H1 (cell line): ENCODE results near the gene TBC1D2B. TPM values are rescaled to one million over a fixed set of nuclear protein-coding genes. Genes with fewer than 3 reads are reported as not detected.

Experiments used
- HDAC2 ChIP-seq, 2 experiments: fragments of 300-600 bp in 1 of 2; sonication (generic) in 1 of 2; IDR thresholded peaks; 2 replicates each; pipeline ENCODE4 v1.6.1; 2011 to 2012; ENCODE audit warnings: low read depth in 2 of 2, low read length in 2 of 2, mild to moderate bottlenecking in 2 of 2, moderate library complexity in 2 of 2, borderline replicate concordance in 1 of 2, inconsistent platforms in 1 of 2
- PHF8 ChIP-seq: fragments of 200-600 bp; sonication (generic); conservative IDR thresholded peaks from 2 replicates; pipeline ENCODE4 v1.7.1; 2012; ENCODE audit warnings: low read depth, mild to moderate bottlenecking, inconsistent platforms, low read length, moderate library complexity
- POLR2A ChIP-seq, 2 experiments: IDR thresholded peaks; 1 replicate in 1 of 2; 2 replicates in 1 of 2; pipeline ENCODE4 v1.6.1; 2011; ENCODE audit warnings: low read depth in 2 of 2, low read length in 2 of 2, mild to moderate bottlenecking in 2 of 2; ENCODE audit errors: control extremely low read depth in 1 of 2
- POU5F1 ChIP-seq: IDR thresholded peaks from 2 replicates; pipeline ENCODE4 v1.6.1; 2011; ENCODE audit warnings: low read depth, mild to moderate bottlenecking, low read length, moderate library complexity
- RXRA ChIP-seq: IDR thresholded peaks from 2 replicates; pipeline ENCODE4 v1.6.1; 2011; ENCODE audit warnings: low read depth, mild to moderate bottlenecking, low read length, moderate library complexity; ENCODE audit not compliant: insufficient read depth
- SUZ12 ChIP-seq: fragments of 200-600 bp; sonication (generic); IDR thresholded peaks from 2 replicates; pipeline ENCODE4 v1.6.1; 2012; ENCODE audit warnings: mild to moderate bottlenecking, inconsistent platforms, low read length, moderate library complexity, mixed read lengths
- TAF1 ChIP-seq: IDR thresholded peaks from 2 replicates; pipeline ENCODE4 v1.6.1; 2011; ENCODE audit warnings: mild to moderate bottlenecking, low read depth, low read length
- TCF12 ChIP-seq: IDR thresholded peaks from 2 replicates; pipeline ENCODE4 v1.6.1; 2011; ENCODE audit warnings: low read depth, mild to moderate bottlenecking, low read length
- polyA plus RNA-seq, 7 experiments: library from polyadenylated mRNA; depleted of rRNA in 3 of 7; stranded (reverse) in 5 of 7; unstranded in 2 of 7; fragments of >200 nt in 5 of 7; fragments of 200-250 nt in 2 of 7; gene quantifications; 1 replicate in 5 of 7; 2 replicates in 1 of 7; 4 replicates in 1 of 7; pipeline versions ENCODE4 v1.2.1 to v1.2.3, GENCODE V29; 2011 to 2013; ENCODE audit warnings: missing spikeins in 2 of 7, mixed read lengths in 2 of 7
- total RNA-seq: library from RNA; stranded (reverse); fragmentation: NEBNext Ultra II Directional; extraction: Animal tissue kit (Norgen Biotek cat#: 25700); gene quantifications from 2 replicates; pipeline ENCODE4 v1.2.1, GENCODE V29; 2021

Gene TBC1D2B
- total and polyA plus RNA-seq, 2 of the 8 experiments (the other 6 are each of a cell fraction or from before 2014, with no cell fraction given) = 11.9 to 19.5 TPM

- TF ChIP-seq PHF8 = no peak
- TF ChIP-seq TCF12 = no peak
- no peak for TF ChIP-seq RXRA
- no peak for TF ChIP-seq POLR2A (IDR thresholded peaks at IDR 0.05; ENCODE audit: control extremely low read depth in 1 of 2, low read depth in 2 of 2, low read length in 2 of 2)
- no peak for TF ChIP-seq SUZ12
- no peak for TF ChIP-seq POU5F1
- no peak for TF ChIP-seq TAF1
- no peak for TF ChIP-seq HDAC2 (IDR thresholded peaks at IDR 0.05; ENCODE audit: borderline replicate concordance in 1 of 2, low read depth in 2 of 2, low read length in 2 of 2)
Measured at GRCh38 chr15:78063970-78064385, 13.5 kb downstream of the TBC1D2B start (continued).
